ENCODE measurements around the gene ACYP2.

The ACYP2 gene

GRCh38 chr2:54330926-54331835 lies 215.8 kb downstream of the ACYP2 start:
- no peak for DNase-seq

DNA sequence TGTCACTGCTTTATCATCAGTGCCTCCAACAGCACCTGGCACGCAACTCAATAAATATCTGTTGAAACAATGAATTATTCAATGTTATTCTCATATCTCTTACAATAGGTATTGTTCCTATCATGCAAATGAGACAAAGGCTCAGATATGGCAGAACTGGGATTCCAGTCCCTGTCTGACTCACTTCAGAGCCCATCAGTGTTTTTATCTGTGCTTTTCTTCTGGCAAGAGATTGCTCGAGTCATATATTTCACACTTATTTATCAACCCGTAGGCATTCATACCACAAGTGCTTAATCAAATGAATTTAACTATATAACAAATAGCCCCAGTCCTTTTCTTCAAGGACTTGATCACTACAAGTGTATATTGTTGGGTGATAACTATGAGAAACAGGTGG lies 217.0 kb downstream of the ACYP2 start:
- DNase-seq = no peak

- peak in 1 of 2 donors; percentile 20 for DNase-seq
These were observed 220.9 kb downstream of the ACYP2 start for GRCh38 chr2:54336136-54336976.

- DNase-seq = no peak
These were observed 221.5 kb downstream of the ACYP2 start for GRCh38 chr2:54336977-54337255.

DNA sequence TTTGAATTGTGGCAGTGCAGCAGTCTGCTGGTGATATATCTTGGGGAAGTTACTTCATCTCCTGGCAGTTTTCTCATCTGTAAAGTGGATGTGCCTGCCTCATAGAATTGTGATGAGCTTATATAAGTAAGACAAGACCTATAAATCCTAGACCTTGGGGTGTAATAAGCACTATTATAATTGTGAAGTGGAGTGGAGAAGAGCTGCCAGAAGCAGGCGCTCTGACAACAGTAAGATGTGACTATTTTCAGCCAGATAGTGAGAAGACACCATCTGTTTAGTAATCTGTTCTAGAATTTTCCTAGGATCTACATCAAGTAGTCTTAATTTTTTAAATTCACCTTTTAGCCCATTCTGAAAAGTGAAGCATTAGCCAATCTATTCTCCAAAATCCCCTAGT lies 226.2 kb downstream of the ACYP2 start:
- DNase-seq = peak in 1 of 2 donors; percentile 63

DNA sequence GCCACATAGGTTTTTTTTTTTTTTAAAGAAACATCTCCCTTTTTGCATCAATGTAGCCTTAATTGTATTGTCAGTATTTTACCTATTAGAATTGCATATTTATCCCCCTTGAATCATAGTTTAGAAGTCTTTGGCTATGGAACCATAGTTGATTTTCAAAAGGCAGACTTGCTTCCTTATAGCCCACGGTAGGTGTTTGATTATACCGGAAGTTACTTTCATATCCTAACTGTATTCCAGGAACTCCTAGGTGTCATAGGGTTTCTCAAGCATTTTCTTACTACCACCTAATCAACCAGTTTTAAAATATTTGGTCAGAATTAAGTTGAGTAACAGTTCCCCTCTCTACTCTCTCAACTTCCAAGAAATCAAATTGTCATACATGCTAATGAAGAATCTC lies 227.2 kb downstream of the ACYP2 start:
- DNase-seq = no peak

GRCh38 chr2:54347622-54348021 lies 232.2 kb downstream of the ACYP2 start:
- no peak for DNase-seq

- DNase-seq = no peak
These were observed 233.2 kb downstream of the ACYP2 start for GRCh38 chr2:54348646-54349045.

DNA sequence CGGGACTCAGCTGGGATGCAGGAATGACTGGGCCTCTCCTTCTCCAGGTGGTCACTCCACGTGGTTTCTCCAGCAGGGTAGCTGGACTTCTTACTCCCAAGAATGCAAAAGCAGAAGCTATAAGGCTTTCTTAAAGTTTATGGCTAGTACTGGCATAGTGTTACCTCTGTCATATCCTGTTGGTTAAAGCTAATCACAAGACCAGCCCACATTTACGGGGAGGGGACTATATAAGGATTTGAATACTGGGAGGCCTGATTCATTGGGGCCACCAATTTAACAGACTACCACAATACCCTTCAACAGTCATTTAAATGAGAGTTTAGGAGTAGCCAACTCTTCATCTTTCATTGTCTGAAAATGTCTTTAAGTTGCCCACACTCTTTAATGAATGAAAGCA lies 235.0 kb downstream of the ACYP2 start:
- no peak for DNase-seq

DNA sequence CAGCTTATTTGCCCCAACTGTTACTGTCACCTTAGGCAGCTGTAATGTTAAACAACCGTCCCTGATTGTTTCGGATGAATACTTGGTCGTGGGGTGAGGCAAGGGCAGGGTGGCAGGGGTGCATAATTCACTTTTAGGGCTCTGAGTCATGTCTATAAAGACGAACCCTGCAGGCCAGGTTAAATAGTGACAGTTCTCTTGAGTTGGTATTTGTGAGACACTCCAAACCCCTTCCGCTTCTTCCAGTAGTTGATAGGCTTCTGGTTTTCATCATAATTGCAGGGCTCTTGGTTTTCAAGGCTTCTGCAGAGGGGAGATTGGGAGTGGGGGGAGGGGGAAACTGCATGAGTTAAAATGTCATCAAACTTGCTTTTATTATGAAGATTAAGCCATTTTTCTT lies 237.8 kb downstream of the ACYP2 start:
- DNase-seq = no peak

All from hippocampal formation (tissue), 2 donors.